DMS114 treated with DMSO at 0.1 percent for 48 hours (cell line): Measurements from ENCODE around the gene IPO7.
"Not testable (repeated sequence)": the region's sequence is repeated elsewhere in the genome, so short reads cannot be mapped to it uniquely, and the experiment has no call there.

ENCODE experiments used
- DNase-seq: peaks from one replicate; lab custom pipeline; 2025; ENCODE audit not compliant: unreplicated experiment; lab: John Stamatoyannopoulos, UW

Gene IPO7

GRCh38 chr11:9397746-9398680 lies 13.6 kb downstream of the IPO7 start:
- no peak for DNase-seq

GRCh38 chr11:9399466-9399865 lies 15.0 kb downstream of the IPO7 start:
- no peak for DNase-seq

- DNase-seq: not testable (repeated sequence)
Measured at GRCh38 chr11:9401884-9402283, 17.4 kb downstream of the IPO7 start.

GRCh38 chr11:9428706-9429105 lies 44.3 kb downstream of the IPO7 start:
- DNase-seq: no peak

GRCh38 chr11:9438611-9439010 lies 54.2 kb downstream of the IPO7 start:
- DNase-seq: no peak

- DNase-seq: no peak
Measured at GRCh38 chr11:9446230-9446629, 61.8 kb downstream of the IPO7 start.

GRCh38 chr11:9448576-9449352 lies 64.3 kb downstream of the IPO7 start:
- no peak for DNase-seq

- DNase-seq: not testable (repeated sequence)
Measured at GRCh38 chr11:9452023-9452422, 67.6 kb downstream of the IPO7 start.

- DNase-seq: no peak
Measured at GRCh38 chr11:9455722-9456121, 71.3 kb downstream of the IPO7 start.

- peak; percentile 27 for DNase-seq
Measured at GRCh38 chr11:9459667-9460321, 75.3 kb downstream of the IPO7 start.

GRCh38 chr11:9460322-9461062 lies 76.0 kb downstream of the IPO7 start, which contains the start of gene ZNF143:
Gene ZNF143, plus strand, starts transcription at chr11:9461012. Its CDS starts 10,297 bp downstream, at chr11:9471309.
- peak; percentile 99 for DNase-seq

GRCh38 chr11:9461063-9461759 lies 76.8 kb downstream of the IPO7 start:
- DNase-seq: peak; percentile 56

- DNase-seq: no peak
Measured at GRCh38 chr11:9461760-9462134, 77.3 kb downstream of the IPO7 start.

- DNase-seq: no peak
Measured at GRCh38 chr11:9462172-9462799, 77.8 kb downstream of the IPO7 start.

- no peak for DNase-seq
Measured at GRCh38 chr11:9462806-9463537, 78.5 kb downstream of the IPO7 start.

GRCh38 chr11:9470765-9471164 lies 86.3 kb downstream of the IPO7 start:
- DNase-seq: no peak

GRCh38 chr11:9473408-9473807 lies 89.0 kb downstream of the IPO7 start:
- no peak for DNase-seq

GRCh38 chr11:9479899-9480298 lies 95.4 kb downstream of the IPO7 start:
- no peak for DNase-seq
